SKM-1 (cell line): Measurements from ENCODE around the gene PSEN1.
A peak's percentile ranks its signal among the peaks of the same experiment; 100 is the strongest.

Experiments used
- DNase-seq: peaks from one replicate; lab custom pipeline; 2025; ENCODE audit not compliant: unreplicated experiment; lab: John Stamatoyannopoulos, UW

Gene PSEN1

DNA sequence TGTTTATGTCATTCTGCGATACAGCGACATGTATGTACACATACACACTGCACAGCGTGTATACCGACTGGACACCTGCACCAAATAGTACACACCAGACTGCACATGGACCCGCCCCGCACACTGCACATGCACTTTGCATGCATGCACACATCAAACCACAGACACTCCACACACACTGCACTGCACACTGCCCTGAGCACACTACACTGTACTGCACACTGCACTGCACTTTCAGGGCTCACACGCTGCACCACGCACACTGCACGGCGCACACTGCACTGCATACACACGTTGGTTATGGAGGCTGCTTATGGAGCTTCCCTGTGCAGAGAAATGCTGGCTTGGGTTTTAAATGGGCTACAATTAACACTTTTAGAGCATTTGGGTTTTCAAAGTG is 102.6 kb downstream of the PSEN1 start:
- DNase-seq: no peak

GRCh38 chr14:73239393-73240241 is 103.3 kb downstream of the PSEN1 start:
- DNase-seq: no peak

DNA sequence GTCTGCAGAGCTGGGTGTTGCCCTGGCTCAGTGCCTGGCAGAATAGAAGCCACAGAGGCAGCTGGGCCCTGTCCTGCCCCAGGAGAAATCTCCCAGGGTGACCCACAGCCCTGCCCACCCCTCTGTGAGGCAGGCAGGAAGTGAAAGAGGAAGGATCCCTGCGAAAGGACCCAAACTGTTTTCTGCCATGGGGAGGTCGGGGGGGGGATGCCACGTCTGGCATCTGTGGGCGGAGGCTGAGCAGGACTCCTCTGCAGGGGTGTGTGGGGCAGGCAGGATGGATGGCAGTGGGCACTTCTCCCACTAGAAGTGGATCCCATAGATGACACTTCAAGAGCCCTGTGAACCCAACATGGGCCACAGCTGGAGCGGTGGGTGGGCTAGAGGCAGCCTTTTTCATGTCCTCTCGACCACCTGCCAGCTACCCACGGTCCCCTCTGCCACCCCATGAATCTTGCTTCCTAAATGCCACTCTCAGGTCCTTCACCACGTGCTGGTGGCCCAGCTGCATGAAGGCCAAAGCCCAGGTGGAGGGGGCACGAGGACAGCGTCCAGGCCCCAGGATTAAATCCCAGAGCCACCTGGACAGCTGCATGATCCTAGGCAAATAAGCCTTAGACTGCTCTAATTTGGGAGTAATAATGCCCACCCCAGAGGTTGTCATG is 104.6 kb downstream of the PSEN1 start:
- peak; percentile 3 for DNase-seq

DNA sequence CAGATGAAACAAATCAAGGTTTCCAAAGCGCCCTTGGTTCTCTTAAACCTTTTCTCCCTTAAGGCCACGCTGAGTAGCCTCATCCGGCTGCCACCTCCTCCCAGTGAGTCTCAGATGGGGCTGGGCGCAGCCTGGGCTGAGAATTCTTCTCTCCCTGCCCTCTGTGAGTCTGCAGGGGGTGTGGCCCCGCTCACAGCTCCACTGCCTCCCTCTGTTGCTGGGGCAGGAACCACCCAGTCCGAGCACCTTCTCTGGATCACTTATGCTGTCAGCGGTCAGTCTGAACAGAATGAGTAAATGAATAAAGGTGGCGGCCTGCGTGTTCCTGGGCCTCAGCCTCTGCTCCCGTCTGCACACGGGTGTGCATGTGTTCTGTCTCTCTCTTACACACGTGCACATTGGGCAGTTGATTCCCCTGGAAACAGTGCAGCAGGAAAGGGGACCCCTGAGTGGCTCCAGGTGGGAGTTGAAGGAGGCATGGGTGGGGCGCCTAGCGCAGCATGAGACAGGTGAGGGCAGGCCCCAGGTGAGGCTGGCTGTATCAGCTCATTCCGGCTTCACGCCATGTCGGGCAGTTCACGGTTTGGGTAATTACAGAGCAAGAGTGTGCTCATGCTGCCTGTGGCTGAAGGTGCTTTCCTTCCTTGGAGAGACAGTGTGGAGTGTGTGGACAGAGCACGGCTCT is 105.3 kb downstream of the PSEN1 start:
- DNase-seq: no peak

DNA sequence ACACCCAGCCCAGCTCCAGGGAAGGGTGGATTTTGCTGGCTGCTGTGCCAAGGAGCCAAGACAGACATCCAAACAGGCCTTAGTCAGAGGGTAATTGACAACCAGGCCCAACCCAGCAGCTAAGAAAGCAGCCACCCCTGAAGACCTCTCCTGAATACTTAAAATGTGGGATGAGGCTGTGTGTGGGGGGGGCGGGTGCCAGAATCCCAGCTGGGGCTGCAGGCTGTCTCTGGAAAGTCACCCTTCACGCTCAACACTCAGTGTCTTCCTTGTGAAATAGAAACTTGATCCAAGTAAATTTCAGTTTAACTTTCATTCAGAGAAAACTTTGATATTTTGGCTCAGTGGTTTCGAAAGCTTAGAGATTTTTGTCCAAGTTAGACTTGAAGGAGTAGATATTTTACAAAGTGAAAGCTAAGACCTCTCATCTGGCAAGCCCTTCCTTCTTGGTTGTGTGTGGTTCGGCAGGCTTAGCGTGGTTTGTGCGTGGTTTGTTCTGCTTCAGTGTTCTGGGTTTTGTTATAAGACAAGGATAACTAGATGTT is 106.1 kb downstream of the PSEN1 start:
- DNase-seq: no peak

DNA sequence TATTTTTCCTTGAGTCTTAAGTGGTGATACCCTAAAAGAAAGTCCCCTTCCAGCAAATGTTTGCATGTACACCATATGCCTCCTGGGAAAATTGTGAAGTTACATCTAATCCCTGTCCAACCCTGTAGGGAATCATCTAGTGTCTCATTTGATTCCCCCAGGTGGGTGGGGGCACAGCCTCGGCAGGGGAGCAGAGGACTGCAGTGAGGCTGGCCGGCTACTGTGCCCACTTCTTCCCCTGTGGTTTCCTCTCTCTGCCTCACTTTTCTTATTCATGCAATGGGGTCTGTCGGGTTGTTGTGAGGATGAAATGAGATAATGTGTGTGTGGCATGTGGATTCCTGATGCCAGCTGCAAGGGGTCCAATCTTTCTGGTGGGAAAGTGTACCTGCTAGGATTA is 107.0 kb downstream of the PSEN1 start:
- DNase-seq: no peak

- DNase-seq: no peak
Observed at GRCh38 chr14:73243748-73244147, 107.4 kb downstream of the PSEN1 start.

DNA sequence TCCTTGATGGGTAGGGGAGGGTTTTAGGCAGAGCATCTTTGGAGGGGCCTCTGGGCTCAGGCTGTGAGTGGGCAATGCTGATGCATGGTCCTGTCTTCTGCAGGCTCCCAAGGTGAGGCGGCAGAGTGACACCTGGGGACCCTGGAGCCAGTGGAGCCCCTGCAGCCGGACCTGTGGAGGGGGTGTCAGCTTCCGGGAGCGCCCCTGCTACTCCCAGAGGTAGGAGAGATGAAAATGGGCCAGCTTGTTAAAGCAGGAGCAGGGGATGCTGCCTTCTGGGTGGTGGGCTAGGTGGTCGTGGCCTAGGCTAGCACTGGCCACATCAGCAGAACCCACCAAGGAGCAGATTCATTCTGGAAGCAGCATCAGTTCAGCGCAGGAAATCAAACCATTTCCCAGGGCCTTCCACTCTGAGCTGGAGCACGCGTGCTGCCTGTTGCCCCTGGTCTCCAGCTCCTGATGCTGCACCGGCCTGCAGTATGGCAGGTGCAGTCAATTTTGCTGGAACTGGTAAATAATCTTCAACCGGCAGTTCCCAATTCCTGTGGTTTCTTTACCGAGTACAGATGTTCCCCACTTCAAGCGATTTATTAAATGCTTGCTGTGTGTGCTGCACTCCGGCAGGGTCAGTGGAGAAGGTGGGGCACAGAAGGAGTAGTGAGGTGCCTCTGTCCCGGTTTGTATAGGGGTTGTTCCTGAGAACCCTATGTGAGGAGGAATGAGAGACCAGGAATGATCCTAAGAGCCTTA is 108.4 kb downstream of the PSEN1 start:
- no peak for DNase-seq

GRCh38 chr14:73245480-73246325 is 109.4 kb downstream of the PSEN1 start:
- DNase-seq: peak; percentile 1

- no peak for DNase-seq
Observed at GRCh38 chr14:73246387-73247150, 110.3 kb downstream of the PSEN1 start.

- DNase-seq: no peak
Observed at GRCh38 chr14:73248108-73248868, 112.0 kb downstream of the PSEN1 start.

- DNase-seq: no peak
Observed at GRCh38 chr14:73249108-73249507, 112.8 kb downstream of the PSEN1 start.

DNA sequence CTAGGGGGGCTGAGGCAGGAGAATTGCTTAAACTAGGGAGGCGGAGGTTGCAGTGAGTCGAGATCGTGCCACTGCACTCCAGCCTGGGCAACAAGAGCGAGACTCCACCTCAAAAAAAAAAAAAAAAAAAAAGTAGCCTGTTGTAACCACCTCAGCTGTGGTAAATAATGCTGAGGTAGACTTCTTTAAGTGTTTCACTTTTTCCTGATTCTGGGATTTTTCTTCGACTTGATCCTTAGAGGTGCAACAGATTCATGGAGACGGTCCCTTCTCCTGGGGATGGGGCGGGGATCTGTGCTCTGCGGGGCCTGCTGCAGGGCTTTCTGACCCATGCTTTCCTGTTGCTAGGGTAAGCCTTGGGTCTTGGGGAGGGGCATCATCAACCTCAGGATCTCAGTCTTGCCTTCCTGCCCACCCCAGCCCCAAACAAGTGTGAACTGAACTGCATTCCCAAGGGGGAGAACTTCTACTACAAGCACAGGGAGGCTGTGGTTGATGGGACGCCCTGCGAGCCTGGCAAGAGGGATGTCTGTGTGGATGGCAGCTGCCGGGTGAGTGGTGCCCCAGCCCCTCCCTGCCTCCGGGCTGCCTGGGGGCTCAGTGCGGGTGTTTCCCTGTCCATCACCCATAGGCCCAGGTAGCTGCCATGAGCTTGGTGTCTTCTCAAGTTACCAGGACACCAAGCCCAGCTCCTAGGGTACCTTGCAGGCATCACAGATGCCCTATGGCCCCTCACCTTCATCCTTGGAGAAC is 113.4 kb downstream of the PSEN1 start:
- DNase-seq: no peak

GRCh38 chr14:73250317-73250713 is 114.0 kb downstream of the PSEN1 start:
- DNase-seq: no peak

DNA sequence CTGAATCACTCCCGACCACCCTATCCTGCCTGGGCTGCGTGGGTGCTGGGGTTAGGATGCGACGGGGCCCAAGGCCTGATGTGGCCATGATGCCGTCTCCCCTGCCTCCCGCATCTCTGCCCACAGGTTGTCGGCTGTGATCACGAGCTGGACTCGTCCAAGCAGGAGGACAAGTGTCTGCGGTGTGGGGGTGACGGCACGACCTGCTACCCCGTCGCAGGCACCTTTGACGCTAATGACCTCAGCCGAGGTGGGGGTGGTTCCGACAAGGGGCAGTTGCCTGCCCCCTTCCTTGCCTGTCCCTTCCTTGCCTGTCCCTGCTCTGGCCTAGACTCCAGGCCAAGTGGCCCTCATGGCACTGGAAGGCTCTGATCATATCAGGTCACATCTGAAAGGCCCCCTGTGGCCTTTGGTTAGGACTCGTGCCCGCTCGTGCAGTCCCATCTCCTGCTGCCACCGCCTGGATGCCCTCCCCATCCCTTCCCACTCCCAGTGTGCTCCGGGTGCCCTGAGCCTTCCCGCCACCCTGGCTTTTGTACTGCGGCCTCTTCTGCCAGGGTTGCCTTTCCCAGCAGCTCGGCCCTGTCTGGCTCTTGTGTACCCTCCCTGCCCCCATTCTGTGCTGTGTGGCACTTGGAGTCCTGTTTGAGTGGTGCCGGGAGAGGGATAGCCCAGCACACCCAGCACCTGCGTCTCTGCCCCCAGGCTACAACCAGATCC is 114.6 kb downstream of the PSEN1 start:
- no peak for DNase-seq

DNA sequence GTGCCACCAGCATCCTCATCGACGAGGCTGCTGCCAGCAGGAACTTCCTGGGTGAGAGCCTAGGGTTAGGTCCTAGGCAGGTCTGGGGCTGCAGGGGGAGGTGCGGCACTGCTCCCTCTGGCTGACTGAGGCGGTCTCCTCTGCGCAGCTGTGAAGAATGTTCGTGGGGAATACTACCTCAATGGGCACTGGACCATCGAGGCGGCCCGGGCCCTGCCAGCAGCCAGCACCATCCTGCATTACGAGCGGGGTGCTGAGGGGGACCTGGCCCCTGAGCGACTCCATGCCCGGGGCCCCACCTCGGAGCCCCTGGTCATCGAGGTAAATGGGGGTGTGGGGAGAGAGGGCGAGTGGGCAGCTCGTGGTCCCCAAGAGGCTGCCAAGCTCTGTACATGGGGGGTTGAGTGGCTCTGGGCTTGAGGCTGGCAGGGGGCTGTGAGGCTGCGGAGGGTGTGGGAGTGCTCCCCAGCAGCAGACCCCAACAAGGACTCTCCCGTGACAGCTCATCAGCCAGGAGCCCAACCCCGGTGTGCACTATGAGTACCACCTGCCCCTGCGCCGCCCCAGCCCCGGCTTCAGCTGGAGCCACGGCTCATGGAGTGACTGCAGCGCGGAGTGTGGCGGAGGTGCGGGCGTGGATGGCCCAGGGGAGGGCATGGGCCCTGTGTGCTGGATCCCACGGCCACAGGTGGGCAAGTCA is 115.4 kb downstream of the PSEN1 start:
- DNase-seq: no peak
